Karpas-422 (cell line): ENCODE measurements around the gene TBC1D3I. TPM values are rescaled to one million over a fixed set of nuclear protein-coding genes. Genes with fewer than 3 reads are reported as not detected.
"Not testable (repeated sequence)": the region's sequence is repeated elsewhere in the genome, so short reads cannot be mapped to it uniquely, and the experiment has no call there.

Source experiments
- DNase-seq: peaks from one replicate; pipeline ENCODE4 v3.0.0-alpha.2; 2015
- H2AFZ ChIP-seq: fragments of 200-600 bp; sonication (generic); 2 replicates; pipeline ENCODE4 v1.6.1; 2014; ENCODE audit warnings: antibody characterized with exemption, low read length, mixed read lengths
- H3K27ac ChIP-seq: fragments of 200-600 bp; sonication (generic); 2 replicates; pipeline ENCODE4 v1.5.1; 2014; ENCODE audit warnings: mild to moderate bottlenecking, low read length, moderate library complexity
- H3K27me3 ChIP-seq: fragments of 200-600 bp; sonication (generic); 2 replicates; pipeline ENCODE4 v1.6.1; 2014; ENCODE audit warnings: low read length, mixed read lengths
- H3K36me3 ChIP-seq: fragments of 200-600 bp; sonication (generic); 2 replicates; pipeline ENCODE4 v1.6.1; 2014; ENCODE audit warnings: low read length, mixed read lengths; ENCODE audit not compliant: insufficient read depth
- H3K4me1 ChIP-seq: fragments of 200-600 bp; sonication (generic); 2 replicates; pipeline ENCODE4 v1.6.1; 2014; ENCODE audit warnings: mild to moderate bottlenecking, low read length, mixed read lengths
- H3K4me2 ChIP-seq: fragments of 200-600 bp; sonication (generic); 2 replicates; pipeline ENCODE4 v1.6.1; 2014; ENCODE audit warnings: low read length, low read depth, mild to moderate bottlenecking; ENCODE audit not compliant: poor library complexity, severe bottlenecking
- H3K4me3 ChIP-seq: fragments of 200-600 bp; sonication (generic); 2 replicates; pipeline ENCODE4 v1.5.1; 2014; ENCODE audit warnings: mild to moderate bottlenecking, antibody characterized with exemption, low read length, mixed read lengths
- H3K79me2 ChIP-seq: fragments of 200-600 bp; sonication (generic); 2 replicates; pipeline ENCODE4 v1.6.1; 2014; ENCODE audit warnings: mild to moderate bottlenecking, low read length, mixed read lengths
- H3K9ac ChIP-seq: fragments of 200-600 bp; sonication (generic); 2 replicates; pipeline ENCODE4 v1.6.0; 2014; ENCODE audit warnings: low read length
- H3K9me2 ChIP-seq: fragments of 200-600 bp; sonication (generic), shearing (Covaris generic); replicated peaks from 2 replicates; pipeline ENCODE4 v1.6.0; 2014; ENCODE audit warnings: mild to moderate bottlenecking, low read length, moderate library complexity; ENCODE audit not compliant: insufficient read depth
- H3K9me3 ChIP-seq: fragments of 300-700, 200-600 bp; sonication (generic); 2 replicates; pipeline ENCODE4 v1.6.1; 2014; ENCODE audit warnings: low read length, mixed read lengths
- H4K20me1 ChIP-seq: fragments of 200-600 bp; sonication (generic); 2 replicates; pipeline ENCODE4 v1.6.1; 2014; ENCODE audit warnings: mild to moderate bottlenecking, antibody characterized with exemption, low read length, low read depth; ENCODE audit not compliant: insufficient read depth
- total RNA-seq: library from RNA; depleted of rRNA; stranded (reverse); fragments of >200 nt; shearing (Covaris generic); gene quantifications from 2 replicates; pipeline ENCODE4 v1.2.3, GENCODE V29; 2014; ENCODE audit warnings: low replicate concordance; rRNA removed

TBC1D3I gene
- not detected in 2 replicates for total RNA-seq

GRCh38 chr17:36264470-36264869 is at the start of gene TBC1D3I:
TBC1D3I (minus strand) TSS chr17:36264570; CDS start chr17:36262985, 1,585 bp downstream.
- H4K20me1 ChIP-seq, H3K9ac ChIP-seq, H3K4me2 ChIP-seq, H3K4me3 ChIP-seq, H3K27ac ChIP-seq, H3K79me2 ChIP-seq, H3K27me3 ChIP-seq, H2AFZ ChIP-seq, H3K9me2 ChIP-seq, H3K9me3 ChIP-seq, H3K36me3 ChIP-seq, DNase-seq, H3K4me1 ChIP-seq: not testable (repeated sequence)

GRCh38 chr17:36295161-36295560 is 30.8 kb upstream of the TBC1D3I start:
- H3K4me2 ChIP-seq, DNase-seq, H3K9ac ChIP-seq, H3K9me2 ChIP-seq, H3K27ac ChIP-seq, H3K27me3 ChIP-seq, H3K4me3 ChIP-seq, H3K4me1 ChIP-seq, H3K79me2 ChIP-seq, H3K9me3 ChIP-seq, H4K20me1 ChIP-seq, H2AFZ ChIP-seq, H3K36me3 ChIP-seq: not testable (repeated sequence)

GRCh38 chr17:36289965-36290612 is 25.7 kb upstream of the TBC1D3I start:
- not testable (repeated sequence) for H3K27ac ChIP-seq, H3K4me1 ChIP-seq, H3K9me3 ChIP-seq, DNase-seq, H3K9me2 ChIP-seq, H3K4me2 ChIP-seq, H3K9ac ChIP-seq, H3K36me3 ChIP-seq, H3K79me2 ChIP-seq, H3K4me3 ChIP-seq, H3K27me3 ChIP-seq, H2AFZ ChIP-seq, H4K20me1 ChIP-seq

- H3K36me3 ChIP-seq, H3K4me2 ChIP-seq, H3K9ac ChIP-seq, DNase-seq, H3K4me1 ChIP-seq, H3K27ac ChIP-seq, H3K9me3 ChIP-seq, H3K9me2 ChIP-seq, H3K4me3 ChIP-seq, H3K79me2 ChIP-seq, H4K20me1 ChIP-seq, H2AFZ ChIP-seq, H3K27me3 ChIP-seq: not testable (repeated sequence)
These were observed 19.8 kb upstream of the TBC1D3I start for GRCh38 chr17:36284219-36284618.

GRCh38 chr17:36283256-36283655 is 18.9 kb upstream of the TBC1D3I start:
- H3K79me2 ChIP-seq, H3K9me2 ChIP-seq, DNase-seq, H3K4me1 ChIP-seq, H2AFZ ChIP-seq, H3K27ac ChIP-seq, H3K4me3 ChIP-seq, H3K4me2 ChIP-seq, H4K20me1 ChIP-seq, H3K36me3 ChIP-seq, H3K27me3 ChIP-seq, H3K9me3 ChIP-seq, H3K9ac ChIP-seq: not testable (repeated sequence)

GRCh38 chr17:36242046-36242445 is 22.3 kb downstream of the TBC1D3I start:
- not testable (repeated sequence) for DNase-seq, H3K9me2 ChIP-seq, H3K27me3 ChIP-seq, H3K9ac ChIP-seq, H3K4me3 ChIP-seq, H3K4me1 ChIP-seq, H4K20me1 ChIP-seq, H3K4me2 ChIP-seq, H2AFZ ChIP-seq, H3K79me2 ChIP-seq, H3K9me3 ChIP-seq, H3K27ac ChIP-seq, H3K36me3 ChIP-seq

GRCh38 chr17:36229644-36230043 is 34.7 kb downstream of the TBC1D3I start:
- H3K4me1 ChIP-seq, H4K20me1 ChIP-seq, H3K9ac ChIP-seq, H3K9me2 ChIP-seq, H3K4me2 ChIP-seq, H3K9me3 ChIP-seq, H2AFZ ChIP-seq, H3K36me3 ChIP-seq, H3K4me3 ChIP-seq, H3K79me2 ChIP-seq, H3K27me3 ChIP-seq, H3K27ac ChIP-seq, DNase-seq: not testable (repeated sequence)

GRCh38 chr17:36222967-36223366 is 41.4 kb downstream of the TBC1D3I start:
- H3K4me3 ChIP-seq, H2AFZ ChIP-seq, DNase-seq, H3K9me2 ChIP-seq, H3K79me2 ChIP-seq, H3K36me3 ChIP-seq, H3K27ac ChIP-seq, H3K27me3 ChIP-seq, H3K4me2 ChIP-seq, H3K9me3 ChIP-seq, H4K20me1 ChIP-seq, H3K9ac ChIP-seq: not testable (repeated sequence)
- H3K4me1 ChIP-seq = peaks cover 20% of the 10 kb centered on the region

GRCh38 chr17:36221581-36222100 is 42.7 kb downstream of the TBC1D3I start:
- not testable (repeated sequence) for H3K4me3 ChIP-seq, H2AFZ ChIP-seq, H3K27me3 ChIP-seq, DNase-seq, H3K9ac ChIP-seq, H3K79me2 ChIP-seq, H4K20me1 ChIP-seq, H3K27ac ChIP-seq, H3K36me3 ChIP-seq, H3K9me2 ChIP-seq, H3K9me3 ChIP-seq
- peaks cover 20% of the 10 kb centered on the region for H3K4me1 ChIP-seq
- H3K4me2 ChIP-seq = peak overlapping the region; percentile 24
